Measurements from ENCODE around the gene ZNF775.

DNA sequence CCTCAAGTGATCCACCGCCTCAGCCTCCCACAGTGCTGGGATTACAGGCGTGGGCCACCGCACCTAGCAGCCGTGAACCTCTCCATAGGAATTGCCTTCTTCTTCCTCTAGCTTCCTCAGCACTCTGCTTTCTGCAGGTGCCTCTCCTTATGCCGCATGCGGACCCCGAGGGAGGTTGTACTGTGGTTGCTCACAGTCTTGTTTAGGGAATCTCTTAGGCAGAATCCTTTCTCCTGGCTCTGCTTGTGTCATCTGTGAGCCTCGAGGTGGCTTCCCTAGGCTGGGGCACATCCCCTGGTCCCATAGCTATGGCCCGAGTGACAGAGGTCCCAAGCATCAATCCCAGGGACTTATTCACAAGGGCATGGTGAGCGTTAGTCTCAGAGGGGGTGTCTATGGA is 38.1 kb downstream of the ZNF775 start:
- TF ChIP-seq, protein P1, sequence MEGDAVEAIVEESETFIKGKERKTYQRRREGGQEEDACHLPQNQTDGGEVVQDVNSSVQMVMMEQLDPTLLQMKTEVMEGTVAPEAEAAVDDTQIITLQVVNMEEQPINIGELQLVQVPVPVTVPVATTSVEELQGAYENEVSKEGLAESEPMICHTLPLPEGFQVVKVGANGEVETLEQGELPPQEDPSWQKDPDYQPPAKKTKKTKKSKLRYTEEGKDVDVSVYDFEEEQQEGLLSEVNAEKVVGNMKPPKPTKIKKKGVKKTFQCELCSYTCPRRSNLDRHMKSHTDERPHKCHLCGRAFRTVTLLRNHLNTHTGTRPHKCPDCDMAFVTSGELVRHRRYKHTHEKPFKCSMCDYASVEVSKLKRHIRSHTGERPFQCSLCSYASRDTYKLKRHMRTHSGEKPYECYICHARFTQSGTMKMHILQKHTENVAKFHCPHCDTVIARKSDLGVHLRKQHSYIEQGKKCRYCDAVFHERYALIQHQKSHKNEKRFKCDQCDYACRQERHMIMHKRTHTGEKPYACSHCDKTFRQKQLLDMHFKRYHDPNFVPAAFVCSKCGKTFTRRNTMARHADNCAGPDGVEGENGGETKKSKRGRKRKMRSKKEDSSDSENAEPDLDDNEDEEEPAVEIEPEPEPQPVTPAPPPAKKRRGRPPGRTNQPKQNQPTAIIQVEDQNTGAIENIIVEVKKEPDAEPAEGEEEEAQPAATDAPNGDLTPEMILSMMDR (optimal IDR thresholded peaks at IDR 0.05 in 1 of 3, IDR thresholded peaks at IDR 0.05 in 1 of 3, conservative IDR thresholded peaks at IDR 0.05 in 1 of 3; ENCODE audit: extremely low read depth in 1 of 3, insufficient read depth in 2 of 3, low read length in 3 of 3) = no peak
- no peak for TF ChIP-seq EZH2 (IDR thresholded peaks at IDR 0.05; ENCODE audit: low read length)

All from keratinocyte (primary cell).